Measurements from ENCODE around the gene YBX1. TPM values are rescaled to one million over a fixed set of nuclear protein-coding genes. Genes with fewer than 3 reads are reported as not detected.

YBX1 gene
- total RNA-seq, 1 experiment from 2014 or later, result 1,098 TPM

DNA sequence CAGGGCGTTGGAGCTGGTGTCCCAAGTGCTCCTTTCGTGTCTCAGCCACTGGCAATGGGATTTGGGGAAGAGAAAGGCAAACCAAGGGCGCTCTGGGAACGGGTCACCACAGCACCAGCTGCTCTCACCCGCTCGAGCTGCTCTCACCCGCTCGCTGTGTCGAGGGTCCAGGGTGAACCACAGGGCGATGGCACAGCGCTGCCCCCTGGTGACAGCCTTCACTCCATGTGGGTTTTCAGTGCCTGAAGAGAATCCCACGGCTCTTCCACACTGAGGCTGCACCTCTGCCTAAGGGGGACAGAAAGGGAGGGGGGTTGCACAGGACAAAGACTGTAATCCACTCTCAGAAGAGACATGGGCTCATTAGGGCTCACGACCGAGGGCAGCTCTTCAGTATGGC is 64.9 kb downstream of the YBX1 start (continued):
- TF ChIP-seq, protein P1, sequence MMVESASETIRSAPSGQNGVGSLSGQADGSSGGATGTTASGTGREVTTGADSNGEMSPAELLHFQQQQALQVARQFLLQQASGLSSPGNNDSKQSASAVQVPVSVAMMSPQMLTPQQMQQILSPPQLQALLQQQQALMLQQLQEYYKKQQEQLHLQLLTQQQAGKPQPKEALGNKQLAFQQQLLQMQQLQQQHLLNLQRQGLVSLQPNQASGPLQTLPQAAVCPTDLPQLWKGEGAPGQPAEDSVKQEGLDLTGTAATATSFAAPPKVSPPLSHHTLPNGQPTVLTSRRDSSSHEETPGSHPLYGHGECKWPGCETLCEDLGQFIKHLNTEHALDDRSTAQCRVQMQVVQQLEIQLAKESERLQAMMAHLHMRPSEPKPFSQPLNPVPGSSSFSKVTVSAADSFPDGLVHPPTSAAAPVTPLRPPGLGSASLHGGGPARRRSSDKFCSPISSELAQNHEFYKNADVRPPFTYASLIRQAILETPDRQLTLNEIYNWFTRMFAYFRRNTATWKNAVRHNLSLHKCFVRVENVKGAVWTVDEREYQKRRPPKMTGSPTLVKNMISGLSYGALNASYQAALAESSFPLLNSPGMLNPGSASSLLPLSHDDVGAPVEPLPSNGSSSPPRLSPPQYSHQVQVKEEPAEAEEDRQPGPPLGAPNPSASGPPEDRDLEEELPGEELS (CRISPR knock-in tag; IDR thresholded peaks at IDR 0.05), result no peak
- no peak for TF ChIP-seq AFF4 (CRISPR knock-in tag; IDR thresholded peaks at IDR 0.05; ENCODE audit: borderline replicate concordance)
- TF ChIP-seq MXD4 (CRISPR knock-in tag; IDR thresholded peaks at IDR 0.05; ENCODE audit: borderline replicate concordance), result no peak
- no peak for TF ChIP-seq EMX1 (CRISPR knock-in tag; IDR thresholded peaks at IDR 0.05)
- no peak for TF ChIP-seq ZNF416 (CRISPR knock-in tag; IDR thresholded peaks at IDR 0.05)
- no peak for TF ChIP-seq NR3C1 (CRISPR knock-in tag; conservative IDR thresholded peaks at IDR 0.05; ENCODE audit: low read depth)
- no peak for TF ChIP-seq ESRRA (CRISPR knock-in tag; IDR thresholded peaks at IDR 0.05; ENCODE audit: borderline replicate concordance)
- TF ChIP-seq, protein P2, sequence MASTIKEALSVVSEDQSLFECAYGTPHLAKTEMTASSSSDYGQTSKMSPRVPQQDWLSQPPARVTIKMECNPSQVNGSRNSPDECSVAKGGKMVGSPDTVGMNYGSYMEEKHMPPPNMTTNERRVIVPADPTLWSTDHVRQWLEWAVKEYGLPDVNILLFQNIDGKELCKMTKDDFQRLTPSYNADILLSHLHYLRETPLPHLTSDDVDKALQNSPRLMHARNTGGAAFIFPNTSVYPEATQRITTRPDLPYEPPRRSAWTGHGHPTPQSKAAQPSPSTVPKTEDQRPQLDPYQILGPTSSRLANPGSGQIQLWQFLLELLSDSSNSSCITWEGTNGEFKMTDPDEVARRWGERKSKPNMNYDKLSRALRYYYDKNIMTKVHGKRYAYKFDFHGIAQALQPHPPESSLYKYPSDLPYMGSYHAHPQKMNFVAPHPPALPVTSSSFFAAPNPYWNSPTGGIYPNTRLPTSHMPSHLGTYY (CRISPR knock-in tag; IDR thresholded peaks at IDR 0.05), result no peak

DNA sequence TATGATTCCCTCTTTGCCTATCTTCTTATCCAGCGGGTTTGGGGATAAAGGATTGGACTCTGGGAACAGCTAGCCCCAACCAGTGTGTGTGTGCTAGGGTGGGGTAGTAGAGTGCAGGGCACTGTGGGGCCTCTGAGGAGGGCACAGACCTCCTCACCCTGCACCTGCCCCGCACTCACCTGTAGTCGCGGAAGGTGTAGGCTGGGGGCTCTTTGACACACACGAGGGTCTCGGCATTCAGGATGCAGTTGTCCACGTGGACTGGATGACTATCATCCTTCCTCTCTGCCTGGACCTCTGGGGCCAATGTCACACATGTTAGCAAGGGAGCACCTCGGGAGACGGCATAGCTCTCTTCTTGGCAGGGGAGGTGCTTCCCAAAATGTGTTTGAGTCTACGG is 65.8 kb downstream of the YBX1 start:
- ChIA-PET CTCF (no interaction called here), POLR2A (no interaction called here)
- ATAC-seq (no peak), DNase-seq (ENCODE audit: low spot score) (no peak)
- Mint-ChIP-seq H3K4me3 (no peak overlapping the region), H3K27ac (no peak overlapping the region), H3K36me3 (peaks cover 47% of the 10 kb centered on the region), H3K27me3 (ENCODE audit: low read depth) (no peaks in the 10 kb centered on the region), H3K9me3 (peaks cover 21% of the 10 kb centered on the region), H3K4me1 (peaks cover 8% of the 10 kb centered on the region)
- TF ChIP-seq IRF1 (CRISPR knock-in tag; IDR thresholded peaks at IDR 0.05) (no peak), FOXP1 (CRISPR knock-in tag; IDR thresholded peaks at IDR 0.05; ENCODE audit: borderline replicate concordance) (no peak), SMAD3 (CRISPR knock-in tag; IDR thresholded peaks at IDR 0.05; ENCODE audit: borderline replicate concordance) (no peak), HMGXB4 (CRISPR knock-in tag; IDR thresholded peaks at IDR 0.05) (no peak), ZNF512 (CRISPR knock-in tag; IDR thresholded peaks at IDR 0.05; ENCODE audit: borderline replicate concordance) (no peak), SMAD4 (CRISPR knock-in tag; IDR thresholded peaks at IDR 0.05) (no peak), JUN (CRISPR knock-in tag; IDR thresholded peaks at IDR 0.05) (no peak), PRRX2 (CRISPR knock-in tag; IDR thresholded peaks at IDR 0.05) (no peak)
- TF ChIP-seq, protein P3, sequence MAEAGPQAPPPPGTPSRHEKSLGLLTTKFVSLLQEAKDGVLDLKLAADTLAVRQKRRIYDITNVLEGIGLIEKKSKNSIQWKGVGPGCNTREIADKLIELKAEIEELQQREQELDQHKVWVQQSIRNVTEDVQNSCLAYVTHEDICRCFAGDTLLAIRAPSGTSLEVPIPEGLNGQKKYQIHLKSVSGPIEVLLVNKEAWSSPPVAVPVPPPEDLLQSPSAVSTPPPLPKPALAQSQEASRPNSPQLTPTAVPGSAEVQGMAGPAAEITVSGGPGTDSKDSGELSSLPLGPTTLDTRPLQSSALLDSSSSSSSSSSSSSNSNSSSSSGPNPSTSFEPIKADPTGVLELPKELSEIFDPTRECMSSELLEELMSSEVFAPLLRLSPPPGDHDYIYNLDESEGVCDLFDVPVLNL (CRISPR knock-in tag; IDR thresholded peaks at IDR 0.05; ENCODE audit: borderline replicate concordance, low read depth), result no peak
- TF ChIP-seq, protein P4, sequence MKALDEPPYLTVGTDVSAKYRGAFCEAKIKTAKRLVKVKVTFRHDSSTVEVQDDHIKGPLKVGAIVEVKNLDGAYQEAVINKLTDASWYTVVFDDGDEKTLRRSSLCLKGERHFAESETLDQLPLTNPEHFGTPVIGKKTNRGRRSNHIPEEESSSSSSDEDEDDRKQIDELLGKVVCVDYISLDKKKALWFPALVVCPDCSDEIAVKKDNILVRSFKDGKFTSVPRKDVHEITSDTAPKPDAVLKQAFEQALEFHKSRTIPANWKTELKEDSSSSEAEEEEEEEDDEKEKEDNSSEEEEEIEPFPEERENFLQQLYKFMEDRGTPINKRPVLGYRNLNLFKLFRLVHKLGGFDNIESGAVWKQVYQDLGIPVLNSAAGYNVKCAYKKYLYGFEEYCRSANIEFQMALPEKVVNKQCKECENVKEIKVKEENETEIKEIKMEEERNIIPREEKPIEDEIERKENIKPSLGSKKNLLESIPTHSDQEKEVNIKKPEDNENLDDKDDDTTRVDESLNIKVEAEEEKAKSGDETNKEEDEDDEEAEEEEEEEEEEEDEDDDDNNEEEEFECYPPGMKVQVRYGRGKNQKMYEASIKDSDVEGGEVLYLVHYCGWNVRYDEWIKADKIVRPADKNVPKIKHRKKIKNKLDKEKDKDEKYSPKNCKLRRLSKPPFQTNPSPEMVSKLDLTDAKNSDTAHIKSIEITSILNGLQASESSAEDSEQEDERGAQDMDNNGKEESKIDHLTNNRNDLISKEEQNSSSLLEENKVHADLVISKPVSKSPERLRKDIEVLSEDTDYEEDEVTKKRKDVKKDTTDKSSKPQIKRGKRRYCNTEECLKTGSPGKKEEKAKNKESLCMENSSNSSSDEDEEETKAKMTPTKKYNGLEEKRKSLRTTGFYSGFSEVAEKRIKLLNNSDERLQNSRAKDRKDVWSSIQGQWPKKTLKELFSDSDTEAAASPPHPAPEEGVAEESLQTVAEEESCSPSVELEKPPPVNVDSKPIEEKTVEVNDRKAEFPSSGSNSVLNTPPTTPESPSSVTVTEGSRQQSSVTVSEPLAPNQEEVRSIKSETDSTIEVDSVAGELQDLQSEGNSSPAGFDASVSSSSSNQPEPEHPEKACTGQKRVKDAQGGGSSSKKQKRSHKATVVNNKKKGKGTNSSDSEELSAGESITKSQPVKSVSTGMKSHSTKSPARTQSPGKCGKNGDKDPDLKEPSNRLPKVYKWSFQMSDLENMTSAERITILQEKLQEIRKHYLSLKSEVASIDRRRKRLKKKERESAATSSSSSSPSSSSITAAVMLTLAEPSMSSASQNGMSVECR (CRISPR knock-in tag; IDR thresholded peaks at IDR 0.05; ENCODE audit: borderline replicate concordance), result no peak
